Tibial artery (tissue), 4 donors: ENCODE data around the gene IGLL5.

Source experiments
- DNase-seq, 2 donors: peaks; one replicate each; pipeline ENCODE4 v3.0.0-alpha.2; 2019
- H3K27ac ChIP-seq, 2 donors: fragments of 200-600 bp; sonication (generic) in 1 of 2; 1 replicate in 1 of 2; 2 replicates in 1 of 2; pipeline ENCODE4 v1.5.1; 2018 to 2019; ENCODE audit warnings: mild to moderate bottlenecking in 1 of 2
- H3K27me3 ChIP-seq, 2 donors: fragments of 200-600 bp; sonication (generic) in 1 of 2; one replicate each; pipeline versions ENCODE4 v1.5.1 to v1.6.0; 2016 to 2019
- H3K36me3 ChIP-seq, 3 donors: fragments of 200-600 bp; sonication (generic) in 2 of 3; one replicate each; pipeline ENCODE4 v1.5.1; 2016 to 2019; ENCODE audit warnings: mild to moderate bottlenecking in 2 of 3
- H3K4me1 ChIP-seq, 4 donors: fragments of 200-600 bp; sonication (generic) in 2 of 4; 1 replicate in 3 of 4; 2 replicates in 1 of 4; pipeline ENCODE4 v1.5.1; 2016 to 2019
- H3K4me3 ChIP-seq, 2 donors: fragments of 200-600 bp; sonication (generic) in 1 of 2; 1 replicate in 1 of 2; 2 replicates in 1 of 2; pipeline ENCODE4 v1.5.1; 2018 to 2019; ENCODE audit warnings: mild to moderate bottlenecking in 2 of 2
- H3K9me3 ChIP-seq, 3 donors: fragments of 200-600 bp; sonication (generic) in 1 of 3; one replicate each; pipeline ENCODE4 v1.5.1; 2016 to 2019
- intact Hi-C: fragments of 100-400 bp; cut with DNase I; formaldehyde crosslinking; loops from one replicate; pipeline ENCODE4 v1.15.0; 2023; ENCODE audit warnings: low total_unique reads
- TF ChIP-seq, protein P1 (sequence below), 2 experiments: fragments of 200-600 bp in 1 of 2; fragments of 450-650 bp in 1 of 2; IDR thresholded peaks; one replicate each; pipeline ENCODE4 v1.5.1; 2017 to 2019; ENCODE audit warnings: antibody characterized with exemption in 2 of 2, mild to moderate bottlenecking in 1 of 2, moderate library complexity in 1 of 2

The IGLL5 gene

DNA sequence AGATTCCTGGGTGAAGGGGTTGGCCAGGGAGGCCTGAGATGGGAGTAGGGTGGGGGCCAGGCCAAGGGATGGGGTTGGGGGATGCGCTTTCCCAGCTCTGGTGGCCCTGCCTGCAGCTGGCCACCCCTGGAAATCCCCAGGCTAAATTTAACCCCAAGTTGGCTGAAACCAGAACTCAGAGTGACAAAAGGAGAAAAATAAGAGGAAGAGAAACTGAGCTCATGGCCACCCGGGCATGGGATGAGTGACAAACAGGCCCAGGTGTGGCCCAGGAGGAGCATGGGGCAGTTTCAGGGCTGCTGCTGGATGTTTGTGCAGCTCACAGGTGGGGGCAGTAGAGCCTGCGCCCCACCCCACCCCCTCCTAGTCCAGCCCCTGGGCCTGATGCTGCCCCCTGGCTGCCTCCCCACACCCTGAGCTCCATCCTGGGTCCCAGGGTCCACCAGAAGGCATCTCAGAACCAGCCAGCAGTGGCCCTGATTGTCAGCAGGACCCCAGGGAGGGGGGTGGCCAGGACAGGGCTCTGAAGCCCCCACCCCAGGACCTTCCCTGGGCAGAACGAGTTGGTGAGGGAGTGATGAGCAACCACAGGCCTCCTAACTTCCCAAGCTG, 48.0 kb downstream of the IGLL5 start:
- DNase-seq: no peak
- intact Hi-C loops: no loop called here
- H3K9me3 ChIP-seq: no peaks in the 10 kb centered on the region
- no peaks in the 10 kb centered on the region for H3K36me3 ChIP-seq
- no peaks in the 10 kb centered on the region for H3K4me1 ChIP-seq
- no peak overlapping the region for H3K27ac ChIP-seq
- TF ChIP-seq, protein P1, sequence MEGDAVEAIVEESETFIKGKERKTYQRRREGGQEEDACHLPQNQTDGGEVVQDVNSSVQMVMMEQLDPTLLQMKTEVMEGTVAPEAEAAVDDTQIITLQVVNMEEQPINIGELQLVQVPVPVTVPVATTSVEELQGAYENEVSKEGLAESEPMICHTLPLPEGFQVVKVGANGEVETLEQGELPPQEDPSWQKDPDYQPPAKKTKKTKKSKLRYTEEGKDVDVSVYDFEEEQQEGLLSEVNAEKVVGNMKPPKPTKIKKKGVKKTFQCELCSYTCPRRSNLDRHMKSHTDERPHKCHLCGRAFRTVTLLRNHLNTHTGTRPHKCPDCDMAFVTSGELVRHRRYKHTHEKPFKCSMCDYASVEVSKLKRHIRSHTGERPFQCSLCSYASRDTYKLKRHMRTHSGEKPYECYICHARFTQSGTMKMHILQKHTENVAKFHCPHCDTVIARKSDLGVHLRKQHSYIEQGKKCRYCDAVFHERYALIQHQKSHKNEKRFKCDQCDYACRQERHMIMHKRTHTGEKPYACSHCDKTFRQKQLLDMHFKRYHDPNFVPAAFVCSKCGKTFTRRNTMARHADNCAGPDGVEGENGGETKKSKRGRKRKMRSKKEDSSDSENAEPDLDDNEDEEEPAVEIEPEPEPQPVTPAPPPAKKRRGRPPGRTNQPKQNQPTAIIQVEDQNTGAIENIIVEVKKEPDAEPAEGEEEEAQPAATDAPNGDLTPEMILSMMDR (IDR thresholded peaks at IDR 0.05): no peak
- H3K27me3 ChIP-seq: peaks cover 0 to 3% of the 10 kb centered on the region in 2 donors
- no peak overlapping the region for H3K4me3 ChIP-seq

DNA sequence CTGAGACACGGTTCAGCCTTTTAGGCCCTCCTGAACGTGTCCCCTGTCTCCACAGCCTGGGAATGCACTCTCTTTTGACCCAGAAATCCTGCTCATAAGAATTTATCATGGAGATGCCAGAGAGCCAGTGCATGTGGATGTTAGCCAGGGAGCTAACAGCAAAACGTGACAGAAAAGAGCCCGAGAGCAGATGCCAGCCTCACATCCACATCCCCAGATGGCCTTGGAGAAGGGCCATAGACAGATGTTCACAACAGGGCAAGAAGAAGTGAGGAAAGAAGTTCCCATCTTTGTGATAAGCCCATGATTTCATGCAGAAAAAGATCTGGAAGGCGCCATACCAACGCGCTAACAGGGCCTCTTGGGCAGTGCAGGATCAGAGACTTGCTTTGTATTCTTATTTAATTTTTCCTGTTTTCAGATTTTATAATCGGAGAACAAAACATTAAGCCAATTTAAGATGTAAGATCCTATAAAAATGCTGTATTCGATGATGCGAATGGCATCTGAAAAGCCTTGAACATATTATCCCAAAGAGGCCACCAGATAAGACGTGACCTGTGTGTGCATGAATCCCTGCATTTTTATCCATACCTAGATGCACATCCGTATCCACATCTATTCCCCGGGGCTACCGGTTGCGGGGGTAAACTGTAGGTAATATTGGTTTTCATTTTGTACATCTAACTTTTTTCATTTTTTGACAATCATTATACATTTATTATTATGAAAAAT, 48.7 kb downstream of the IGLL5 start:
- intact Hi-C loops: no loop called here
- no peaks in the 10 kb centered on the region for H3K36me3 ChIP-seq
- no peak overlapping the region for H3K27ac ChIP-seq
- no peak for DNase-seq
- TF ChIP-seq, protein P1 (IDR thresholded peaks at IDR 0.05): no peak
- no peaks in the 10 kb centered on the region for H3K27me3 ChIP-seq
- H3K9me3 ChIP-seq: no peaks in the 10 kb centered on the region
- no peaks in the 10 kb centered on the region for H3K4me1 ChIP-seq
- no peak overlapping the region for H3K4me3 ChIP-seq

DNA sequence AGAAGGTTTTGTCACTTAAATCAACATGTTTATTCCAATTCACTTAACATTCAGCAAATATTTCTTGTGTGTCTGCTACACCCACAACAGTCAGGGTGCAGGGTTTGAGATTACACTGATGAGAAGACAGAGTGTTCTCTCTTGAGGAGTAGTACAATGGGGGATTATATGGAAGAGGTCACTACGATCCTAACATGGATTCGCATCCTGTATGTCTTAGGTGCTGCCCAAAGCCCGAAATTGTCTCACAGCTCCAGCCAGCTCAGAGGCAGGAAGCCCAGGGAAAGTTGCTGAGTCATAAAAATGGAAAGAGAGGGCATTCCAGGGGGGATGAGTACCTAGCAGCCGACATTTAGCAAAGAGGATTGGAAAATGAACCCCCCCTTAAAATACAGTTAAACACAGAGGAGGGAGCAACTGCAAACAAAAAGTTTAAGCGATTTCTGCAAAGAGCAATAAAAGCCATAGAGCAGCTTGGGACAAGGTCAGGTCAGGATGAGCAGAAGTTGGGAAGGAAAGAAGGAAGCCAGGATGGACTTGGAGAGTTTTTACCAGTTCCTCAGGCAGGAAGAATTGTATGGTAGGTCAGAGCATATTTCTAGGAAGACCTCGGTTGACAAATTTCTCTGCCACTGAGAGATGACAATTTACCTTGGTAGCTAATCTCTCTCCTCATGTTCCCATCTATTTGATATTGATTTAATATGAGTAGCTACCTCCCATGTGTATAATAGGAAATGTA, 49.5 kb downstream of the IGLL5 start:
- H3K36me3 ChIP-seq: no peaks in the 10 kb centered on the region
- H3K27me3 ChIP-seq: peaks cover 0 to 6% of the 10 kb centered on the region in 2 donors
- no peaks in the 10 kb centered on the region for H3K9me3 ChIP-seq
- DNase-seq: no peak
- intact Hi-C loops: no loop called here
- TF ChIP-seq, protein P1 (IDR thresholded peaks at IDR 0.05): no peak
- no peak overlapping the region for H3K27ac ChIP-seq
- H3K4me3 ChIP-seq: no peak overlapping the region
- no peaks in the 10 kb centered on the region for H3K4me1 ChIP-seq

DNA sequence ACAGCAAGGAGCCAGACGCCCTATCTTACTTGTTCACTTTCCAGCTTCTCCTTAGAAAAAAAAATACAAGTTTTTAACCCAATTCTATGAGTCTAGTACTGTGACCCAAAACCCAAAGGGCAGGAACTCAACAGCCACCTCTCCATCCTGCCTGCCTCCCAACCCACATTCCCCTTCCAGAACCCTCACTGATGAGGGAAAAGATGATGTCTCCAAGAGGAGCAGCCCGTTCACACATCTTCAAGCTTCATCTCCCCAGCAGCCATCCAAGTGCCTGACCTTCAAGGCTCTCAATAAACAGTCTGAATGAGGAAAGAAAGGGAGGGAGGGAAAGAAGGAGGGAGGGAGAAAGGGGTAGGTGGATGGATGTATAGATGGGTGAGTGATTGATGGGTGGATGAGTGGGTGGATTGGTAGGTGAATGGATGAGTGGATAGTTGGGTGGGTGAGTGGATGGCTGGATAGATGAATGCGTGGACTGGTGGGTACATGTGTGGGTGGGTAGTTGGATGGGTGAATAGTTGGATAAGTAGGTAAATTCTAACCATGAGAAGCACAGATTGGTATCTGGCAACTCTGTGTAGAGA, 50.4 kb downstream of the IGLL5 start:
- no peak overlapping the region for H3K4me3 ChIP-seq
- intact Hi-C loops: loop anchor here (2.0 kb wide), 1 partner anchor 47 kb away; no protein-coding TSS in a partner anchor
- no peaks in the 10 kb centered on the region for H3K36me3 ChIP-seq
- H3K4me1 ChIP-seq: no peaks in the 10 kb centered on the region
- H3K27ac ChIP-seq: no peak overlapping the region
- TF ChIP-seq, protein P1 (IDR thresholded peaks at IDR 0.05): no peak
- H3K9me3 ChIP-seq: no peaks in the 10 kb centered on the region
- peaks cover 0 to 15% of the 10 kb centered on the region in 2 donors for H3K27me3 ChIP-seq
- no peak for DNase-seq

DNA sequence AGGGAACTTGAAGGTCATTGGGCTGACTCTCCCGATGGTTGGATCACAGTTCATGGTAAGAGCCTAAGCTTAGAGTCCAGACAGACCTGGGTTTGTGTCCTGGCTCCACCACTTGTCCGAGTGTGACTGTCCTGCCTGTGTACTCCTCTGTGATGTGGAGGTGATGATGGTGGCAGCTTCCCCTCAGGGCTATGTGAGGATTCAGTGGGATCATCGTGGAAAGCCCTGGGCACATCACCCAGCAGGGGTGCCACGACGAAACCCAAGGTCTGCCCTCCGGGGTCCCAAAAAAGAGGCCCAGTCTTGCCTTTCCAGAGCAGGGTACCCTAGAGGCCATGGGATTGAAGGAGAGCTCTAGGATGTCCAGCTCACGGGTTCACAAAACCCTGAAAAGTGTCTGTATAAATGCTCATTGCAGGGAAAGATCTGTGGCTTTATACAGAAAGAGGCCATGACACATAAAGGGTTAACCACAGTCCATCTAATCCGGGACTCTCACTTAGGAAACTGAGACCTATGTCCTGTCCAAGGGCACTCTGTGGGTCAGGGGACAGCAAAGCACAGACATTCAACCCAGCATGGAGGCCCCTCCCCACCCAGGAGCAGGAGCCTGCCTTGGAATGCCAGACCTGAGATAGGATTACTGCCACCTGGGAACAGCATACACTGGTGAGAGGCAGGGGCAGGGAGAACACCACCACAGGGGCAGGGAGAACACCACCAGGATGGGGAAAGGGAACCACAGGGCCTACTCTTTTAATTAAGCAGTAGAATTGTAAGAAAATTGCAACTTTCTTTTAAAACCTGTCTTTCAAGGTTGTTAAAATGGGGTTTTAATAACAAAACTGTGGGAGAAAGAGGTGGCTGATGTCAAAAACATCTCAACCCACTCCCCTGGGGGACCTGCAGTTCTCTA, 51.3 kb downstream of the IGLL5 start:
- DNase-seq: peak in 1 of 2 donors; percentile 24
- intact Hi-C loops: loop anchor here (2.0 kb wide), 1 partner anchor 48 kb away; no protein-coding TSS in a partner anchor
- no peak overlapping the region for H3K27ac ChIP-seq
- TF ChIP-seq, protein P1 (IDR thresholded peaks at IDR 0.05): no peak
- H3K4me1 ChIP-seq: no peaks in the 10 kb centered on the region
- no peak overlapping the region for H3K4me3 ChIP-seq
- no peaks in the 10 kb centered on the region for H3K9me3 ChIP-seq
- H3K36me3 ChIP-seq: no peaks in the 10 kb centered on the region
- H3K27me3 ChIP-seq: peaks cover 0 to 25% of the 10 kb centered on the region in 2 donors
